Stimulated activated naive CD4-positive, alpha-beta T cell treated with Interleukin-2 at 50 U/mL for 16 hours (primary cell): Measurements from ENCODE around the gene SGCD.
"Not testable (repeated sequence)": the region's sequence is repeated elsewhere in the genome, so short reads cannot be mapped to it uniquely, and the experiment has no call there.

Experiments used
- DNase-seq: peaks from one replicate; lab custom pipeline; 2025; lab: John Stamatoyannopoulos, UW

Gene SGCD

DNA sequence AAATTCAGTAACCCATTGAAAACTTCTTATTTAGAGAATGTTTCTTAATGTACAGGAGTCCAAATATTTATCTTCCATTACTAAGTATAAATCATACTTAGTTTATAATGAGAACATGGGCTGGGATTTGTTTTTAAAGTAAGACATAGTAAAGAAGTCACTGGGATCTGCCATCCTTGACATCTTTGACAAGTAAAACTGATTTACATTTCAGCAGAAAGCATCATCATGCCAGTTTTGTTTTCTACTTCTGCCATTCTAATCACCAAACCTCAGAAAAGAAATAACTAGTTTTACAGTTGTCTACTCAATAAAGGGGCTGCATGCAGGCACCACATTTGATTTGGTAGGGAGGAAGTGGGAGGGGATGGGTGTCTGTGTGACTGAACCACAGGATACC lies 301.5 kb downstream of the SGCD start:
- DNase-seq, result no peak

DNA sequence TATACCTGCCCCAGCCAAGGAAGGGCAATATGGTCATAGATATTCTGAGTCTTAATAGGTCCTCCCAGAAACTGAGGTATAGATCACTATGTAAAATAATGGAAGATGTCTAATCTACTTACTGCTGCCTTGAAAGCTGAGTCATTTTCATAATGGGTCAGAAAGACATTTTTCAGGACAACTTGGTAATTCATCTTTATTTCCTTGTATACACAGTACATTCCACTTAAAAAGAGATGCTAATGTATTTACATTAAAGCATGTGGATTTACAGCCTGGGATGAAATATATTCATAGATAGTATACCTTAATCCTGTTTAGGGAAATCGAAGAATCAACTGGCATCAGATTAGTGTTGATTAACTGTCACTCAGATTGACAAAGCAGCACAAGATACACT lies 304.0 kb downstream of the SGCD start:
- no peak for DNase-seq

DNA sequence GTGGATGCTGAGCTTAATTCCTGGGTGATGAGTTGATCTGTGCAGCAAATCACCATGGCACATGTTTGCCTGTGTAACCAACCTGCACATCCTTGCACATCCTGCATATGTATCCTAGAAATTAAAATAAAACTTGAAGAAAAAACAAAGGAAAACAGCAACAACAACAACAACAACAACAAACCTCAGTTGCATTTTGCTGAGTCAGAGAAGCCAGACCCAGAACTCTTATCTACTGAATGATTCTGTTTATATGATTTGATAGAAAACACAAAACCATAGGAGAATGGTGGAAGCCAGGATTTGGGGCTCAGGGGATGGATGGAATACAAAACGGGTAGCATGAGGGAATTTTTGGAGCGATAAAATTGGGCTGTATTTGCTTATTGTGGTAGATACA lies 307.3 kb downstream of the SGCD start:
- DNase-seq, result no peak

DNA sequence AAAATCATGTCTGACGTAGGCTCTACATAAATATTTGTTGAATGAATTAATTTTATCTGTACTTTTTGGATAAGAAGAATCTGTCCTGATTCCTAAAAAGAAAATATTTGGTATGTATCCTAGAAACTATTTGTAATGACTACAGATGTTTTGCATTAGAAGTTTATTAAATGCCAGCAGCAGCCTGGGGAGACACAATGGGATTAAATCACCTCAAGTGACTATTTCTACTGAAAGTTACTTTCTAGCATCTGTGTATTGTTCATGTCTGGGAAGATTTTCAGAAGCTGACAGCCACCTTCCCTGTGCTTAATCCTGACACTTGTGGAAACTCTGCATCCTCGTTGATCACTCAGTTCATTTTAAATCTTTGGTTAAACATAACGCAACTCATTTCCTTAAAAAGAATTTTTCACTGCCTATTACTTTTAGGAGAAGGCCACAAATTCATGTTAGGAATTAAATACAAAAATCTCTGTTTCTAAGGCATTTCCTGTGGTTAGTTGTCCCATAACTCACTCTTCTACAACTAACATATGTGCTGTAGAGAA lies 313.8 kb downstream of the SGCD start:
- DNase-seq, result no peak

DNA sequence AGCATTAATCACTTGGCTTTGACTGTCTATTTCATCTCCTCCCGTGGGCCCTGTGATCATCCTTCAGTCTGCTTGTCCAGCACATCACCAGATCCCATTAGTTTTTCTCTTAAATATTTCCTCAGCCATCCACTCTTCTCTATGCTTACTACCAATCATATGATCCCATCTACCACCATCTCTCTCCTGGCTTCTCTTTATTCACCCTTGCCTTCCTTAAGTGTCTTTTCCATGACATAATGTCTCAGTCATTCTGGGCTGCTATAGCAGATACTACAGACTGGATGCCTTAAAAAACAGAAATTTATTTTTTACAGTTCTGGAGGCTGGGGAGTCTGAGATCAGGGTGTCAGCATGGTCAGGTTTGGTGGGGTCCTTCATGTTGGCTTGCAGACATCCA lies 314.7 kb downstream of the SGCD start:
- no peak for DNase-seq

DNA sequence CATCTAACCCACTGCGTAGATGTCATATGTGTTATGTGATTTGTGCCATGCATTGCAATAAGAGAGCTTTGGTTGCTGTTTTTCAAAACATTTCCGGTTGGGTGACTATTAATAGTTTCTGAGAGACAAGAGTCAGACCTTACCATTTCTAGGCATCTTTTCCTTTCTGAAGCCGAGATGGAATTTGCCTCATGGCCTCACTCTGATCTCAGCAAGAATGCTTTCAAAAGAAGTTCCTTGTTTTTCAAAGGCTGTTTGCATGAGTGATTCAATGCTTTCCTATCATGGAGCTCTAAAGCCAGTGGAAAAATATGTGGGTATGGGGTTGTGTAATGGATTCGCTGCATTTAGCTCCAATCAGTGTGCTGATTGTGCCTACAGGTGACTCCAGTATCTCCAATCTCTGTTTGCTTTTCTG lies 320.1 kb downstream of the SGCD start:
- no peak for DNase-seq

DNA sequence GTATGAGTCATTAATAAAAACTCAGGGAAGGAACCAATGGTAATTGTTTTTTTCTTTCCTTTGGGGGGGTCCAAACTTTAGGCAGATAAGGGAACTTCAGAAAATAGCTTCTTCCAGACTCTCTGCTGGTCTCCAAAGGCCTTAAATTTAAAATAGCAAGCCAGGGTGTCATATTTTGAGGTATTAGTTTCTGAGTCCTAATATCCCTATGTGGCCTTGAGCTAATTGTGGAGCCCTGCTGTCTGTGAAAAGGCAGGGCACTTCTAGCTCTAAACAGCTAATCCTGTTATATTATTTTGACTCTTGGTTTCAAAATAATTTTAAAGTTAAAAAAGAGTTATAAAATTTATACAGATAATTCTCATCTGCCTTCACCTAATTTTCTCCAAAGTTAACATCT lies 327.5 kb downstream of the SGCD start:
- no peak for DNase-seq

DNA sequence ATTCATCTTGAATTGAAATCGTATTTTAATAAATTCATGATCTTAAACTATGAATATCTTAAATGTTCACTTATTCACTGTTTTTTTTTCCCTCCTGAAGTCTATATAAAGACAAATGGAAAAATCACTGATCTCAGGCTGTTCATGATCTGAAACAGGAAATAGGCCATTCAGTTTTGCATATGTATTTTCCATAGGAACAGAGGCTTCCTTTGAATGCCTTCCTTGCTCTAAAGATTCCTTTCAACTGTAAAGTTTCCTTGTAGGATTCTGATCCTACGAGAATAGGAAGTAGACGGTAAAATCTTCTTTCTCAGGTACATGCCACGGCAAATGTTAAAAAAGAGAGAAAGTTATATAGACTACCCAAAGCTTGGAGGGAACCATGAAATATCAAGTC lies 328.8 kb downstream of the SGCD start:
- no peak for DNase-seq

DNA sequence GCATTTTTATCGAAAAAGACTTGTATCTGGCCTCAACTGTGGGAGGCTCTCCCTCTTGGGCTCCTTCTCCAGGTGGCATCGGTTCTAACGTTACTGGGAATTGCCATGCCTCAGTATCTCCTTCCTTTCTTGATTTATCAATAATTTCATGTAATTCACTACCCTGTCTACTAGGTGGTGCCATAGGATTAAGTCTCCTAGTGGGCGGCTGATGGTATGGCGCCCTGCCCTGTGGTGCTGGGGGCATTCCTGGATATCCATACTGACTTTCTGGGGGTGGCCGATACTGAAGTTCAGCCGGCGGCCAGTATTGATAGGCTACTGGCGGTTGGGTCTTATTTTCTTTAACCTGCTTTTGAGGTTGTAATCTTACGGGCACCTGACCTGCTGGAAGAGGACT lies 337.9 kb downstream of the SGCD start:
- not testable (repeated sequence) for DNase-seq

DNA sequence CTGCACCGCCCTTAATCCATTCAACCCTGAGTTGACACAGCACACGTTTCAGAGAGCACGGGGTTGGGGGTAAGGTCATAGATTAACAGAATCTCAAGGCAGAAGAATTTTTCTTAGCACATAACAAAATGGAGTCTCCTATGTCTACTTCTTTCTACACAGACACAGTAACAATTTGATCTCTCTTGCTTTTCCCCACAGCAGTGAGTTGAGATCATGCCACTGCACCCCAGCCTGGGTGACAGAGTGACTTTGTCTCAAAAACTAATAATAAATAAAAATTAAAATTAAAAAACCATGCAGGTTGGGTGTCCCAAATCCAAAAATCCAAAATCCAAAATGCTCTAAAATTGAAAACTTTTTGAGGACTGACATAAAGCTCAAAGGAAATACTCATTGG lies 339.7 kb downstream of the SGCD start:
- not testable (repeated sequence) for DNase-seq

DNA sequence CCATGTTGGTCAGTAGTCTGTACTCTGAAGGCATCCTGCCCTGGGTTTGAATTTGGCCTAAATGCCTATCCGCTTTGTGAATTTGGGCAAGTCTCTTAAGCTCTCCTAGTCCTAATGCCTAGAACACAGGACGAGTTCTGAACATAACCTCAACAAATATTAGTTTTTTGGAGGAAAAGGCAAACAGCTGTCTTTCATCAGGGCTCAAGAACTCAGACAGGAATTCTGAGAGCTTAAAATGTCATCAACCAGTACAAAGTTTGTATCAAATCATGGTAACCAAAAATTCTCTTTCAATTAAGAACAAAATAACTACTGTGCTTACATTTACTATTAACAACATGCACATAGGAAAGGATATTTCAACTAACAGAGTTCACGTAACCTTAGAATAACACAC lies 340.7 kb downstream of the SGCD start:
- DNase-seq, result no peak

DNA sequence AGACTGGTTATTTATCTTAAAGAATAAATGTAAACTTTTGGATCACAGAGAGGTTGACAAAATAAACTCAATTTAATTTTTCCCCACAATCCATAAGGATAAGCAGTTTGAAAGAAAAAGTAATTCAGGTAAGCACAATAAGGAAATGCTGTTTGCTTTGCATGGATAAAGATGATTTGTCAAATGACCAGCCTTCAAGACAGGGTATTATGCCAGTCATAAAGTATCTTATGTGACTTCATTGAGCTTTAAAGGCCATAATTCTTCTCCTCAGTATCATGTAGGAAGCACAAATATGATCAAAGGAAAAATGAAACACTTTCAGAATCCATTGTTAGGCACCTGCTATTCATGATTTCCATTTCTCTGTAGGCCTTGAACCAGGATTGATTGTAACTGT lies 342.5 kb downstream of the SGCD start:
- no peak for DNase-seq

DNA sequence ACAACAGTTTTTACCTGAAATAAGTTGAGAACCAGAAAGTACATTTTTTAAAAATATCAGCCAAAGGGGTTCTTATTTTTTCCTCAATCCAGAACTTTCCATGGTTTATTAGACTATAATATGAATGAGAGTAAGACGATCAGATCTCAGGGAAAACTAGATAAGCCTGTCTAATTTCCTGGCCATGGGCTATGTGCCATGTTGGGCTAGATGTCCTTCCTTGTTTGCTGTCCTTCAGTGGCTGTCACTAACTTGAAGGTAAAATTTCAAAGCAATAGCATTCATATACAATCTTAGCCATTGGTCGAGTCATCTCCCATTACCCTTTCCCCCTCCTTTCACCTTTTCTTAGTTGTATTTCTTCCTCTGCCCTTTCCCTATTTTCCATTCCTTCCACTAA lies 343.7 kb downstream of the SGCD start:
- no peak for DNase-seq

DNA sequence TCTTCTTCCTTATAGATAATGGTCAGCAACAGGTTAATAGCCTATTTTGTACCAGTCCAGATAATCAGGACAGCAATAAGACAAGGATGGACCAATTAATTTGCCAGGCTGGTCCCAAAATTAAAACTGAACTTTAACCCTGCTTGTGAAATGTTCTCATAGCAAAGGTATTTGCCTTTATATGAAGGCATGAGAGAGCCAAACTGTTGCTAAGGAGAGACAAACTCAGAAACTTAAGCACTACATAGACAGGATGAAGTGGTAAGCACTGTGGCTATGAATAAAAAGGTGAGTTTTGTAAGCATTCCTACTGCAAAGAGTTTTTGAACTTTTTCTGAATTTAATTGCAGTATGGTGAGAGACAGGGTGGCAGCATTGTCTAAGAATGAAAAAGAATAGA lies 348.4 kb downstream of the SGCD start:
- no peak for DNase-seq

DNA sequence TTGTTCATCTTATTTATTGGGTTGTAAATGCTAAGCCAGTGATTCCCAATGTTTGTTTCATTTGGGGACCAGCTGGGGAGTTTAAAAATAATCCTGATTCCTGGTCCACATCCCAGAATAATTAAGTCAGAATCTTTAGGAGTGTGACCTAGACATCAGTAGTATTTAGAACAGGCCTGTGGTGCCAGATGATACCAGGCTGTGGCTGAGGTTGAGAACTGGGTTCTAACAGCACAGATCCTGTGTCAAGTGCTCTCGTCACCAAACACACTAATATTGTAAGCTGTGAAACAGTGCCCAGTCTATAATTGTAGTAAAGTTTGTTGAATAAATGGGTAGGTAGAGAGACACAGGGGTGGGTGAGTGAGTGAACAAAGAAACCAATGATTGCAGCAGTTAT lies 351.0 kb downstream of the SGCD start:
- no peak for DNase-seq

DNA sequence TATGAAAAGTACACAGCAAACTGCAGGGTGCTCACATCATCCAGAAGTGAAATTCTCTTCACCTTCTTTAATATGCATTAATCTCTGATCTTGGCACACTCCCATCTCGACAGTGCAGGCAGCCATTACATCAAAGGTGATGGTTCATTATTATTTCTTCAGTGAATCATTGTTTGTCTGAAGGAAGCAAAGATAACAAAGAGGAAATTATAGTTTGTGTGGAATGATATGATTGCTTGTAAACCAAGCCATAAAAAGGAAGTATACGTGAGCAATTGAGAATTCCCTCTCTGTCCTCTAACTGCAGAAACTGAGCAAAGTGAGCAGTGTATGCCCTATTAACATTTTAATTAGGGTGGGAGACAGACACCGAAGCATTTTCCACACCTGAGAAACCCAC lies 351.5 kb downstream of the SGCD start:
- DNase-seq, result no peak

DNA sequence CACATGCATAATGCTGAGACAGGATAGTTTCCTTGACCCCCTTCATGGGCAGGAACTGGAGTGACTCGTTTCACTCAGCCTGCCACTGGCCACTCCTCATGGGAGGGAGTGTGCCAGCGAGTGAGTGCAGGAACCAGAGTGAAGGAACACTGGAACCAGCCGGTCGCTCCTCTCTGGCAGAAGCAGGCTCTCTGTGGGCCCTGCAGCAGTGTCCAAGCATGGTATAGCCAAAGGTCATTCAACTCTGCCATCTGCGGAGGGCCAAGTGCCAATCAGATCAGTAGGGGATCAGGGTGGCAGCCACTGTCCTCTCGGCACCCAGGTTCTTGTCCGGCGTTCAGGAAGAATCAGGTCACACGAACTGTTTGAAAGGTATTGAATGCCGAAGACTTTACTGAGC lies 353.9 kb downstream of the SGCD start:
- DNase-seq, result no peak

DNA sequence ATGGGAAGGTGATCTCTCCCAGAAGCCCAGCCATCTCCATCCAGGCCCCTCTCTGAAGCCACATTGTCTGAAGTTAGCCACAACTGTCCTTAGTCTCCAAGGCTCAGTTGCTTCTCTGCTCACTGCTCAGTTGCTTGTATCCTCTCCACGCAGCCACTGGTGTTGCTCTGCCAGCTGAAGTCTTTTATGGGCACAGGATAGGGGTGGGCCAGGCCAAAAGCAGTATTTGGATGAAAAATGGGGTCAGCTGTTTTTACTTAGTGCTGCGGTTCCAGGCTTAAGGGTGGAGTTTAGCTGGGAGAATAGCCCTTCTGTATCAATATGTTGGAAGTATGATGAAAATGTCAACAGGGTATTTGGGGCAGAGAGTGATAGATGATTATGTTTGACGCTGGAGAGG lies 354.3 kb downstream of the SGCD start:
- DNase-seq, result no peak

DNA sequence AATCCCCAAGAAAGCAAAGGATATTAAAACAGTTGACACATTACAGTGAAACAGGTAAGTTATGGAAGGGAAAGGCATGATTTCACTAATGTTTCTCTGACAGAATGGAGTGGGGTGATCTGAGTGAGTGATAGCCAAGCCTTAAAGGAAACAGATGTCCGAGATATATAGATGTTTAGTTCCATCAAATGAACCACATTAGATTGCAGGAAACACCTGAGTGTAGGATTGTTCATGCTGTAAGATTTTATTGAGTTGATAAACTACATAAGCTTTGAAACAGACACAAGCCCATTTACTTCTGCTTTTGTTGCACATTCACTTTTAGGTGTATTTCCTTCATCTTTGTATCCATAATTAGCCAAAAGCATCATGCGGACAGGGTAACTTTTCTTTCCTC lies 356.0 kb downstream of the SGCD start:
- DNase-seq, result no peak

DNA sequence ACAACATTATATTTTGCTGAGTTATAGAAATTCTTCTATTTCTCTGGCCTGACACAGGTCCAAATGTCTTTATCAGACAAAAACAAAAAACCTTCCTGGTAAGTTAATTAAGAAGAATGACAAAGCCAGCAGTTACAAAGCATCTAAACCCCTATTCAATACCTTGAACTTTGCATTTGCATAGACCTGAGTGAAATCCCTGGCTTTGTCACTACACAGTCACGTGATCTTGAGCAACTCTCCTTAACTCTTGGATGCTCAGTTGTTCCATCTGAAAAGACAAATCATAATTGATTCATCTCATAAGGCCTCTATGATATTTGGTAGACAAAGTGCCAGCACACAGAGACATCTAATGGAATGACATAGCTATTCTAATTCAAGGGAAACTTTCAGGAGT lies 356.5 kb downstream of the SGCD start:
- DNase-seq, result no peak

DNA sequence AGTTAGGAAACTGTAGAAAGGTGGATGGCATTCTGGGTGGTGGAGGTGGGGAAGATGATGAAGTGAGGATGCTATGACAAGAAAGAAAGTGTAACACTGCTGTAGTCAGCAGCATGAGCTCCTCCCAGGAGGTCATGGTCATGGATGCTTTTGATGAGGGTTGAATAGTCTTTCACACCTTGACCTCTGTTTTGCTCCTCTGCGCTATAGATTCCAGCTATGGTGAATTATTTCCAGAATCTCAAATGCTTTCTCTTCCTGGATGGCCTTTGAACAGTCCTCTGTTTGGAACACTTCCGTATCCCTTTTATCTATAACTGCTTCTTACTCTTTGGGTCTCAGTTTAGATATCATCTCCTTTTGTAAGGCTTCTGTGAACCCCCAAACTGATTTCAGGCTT lies 357.3 kb downstream of the SGCD start:
- no peak for DNase-seq

DNA sequence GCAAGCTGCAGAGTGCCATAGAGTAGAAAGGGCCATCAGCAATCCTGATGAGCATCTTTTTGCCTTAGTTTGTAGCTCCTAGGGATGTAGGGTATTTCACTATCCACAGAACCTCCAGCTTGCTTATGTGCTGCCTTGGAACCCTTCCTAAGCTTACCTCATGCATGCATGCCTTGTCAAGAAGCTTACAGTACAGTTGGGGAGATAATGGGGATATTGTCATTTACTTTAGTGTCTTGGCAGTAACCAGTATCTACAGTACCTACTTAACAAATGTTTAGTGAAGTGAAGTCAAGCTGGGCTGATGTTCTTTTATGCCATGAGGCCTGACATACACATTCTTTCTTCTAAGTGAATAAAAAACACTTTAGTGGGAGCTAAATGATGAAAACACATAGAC lies 358.5 kb downstream of the SGCD start:
- no peak for DNase-seq

DNA sequence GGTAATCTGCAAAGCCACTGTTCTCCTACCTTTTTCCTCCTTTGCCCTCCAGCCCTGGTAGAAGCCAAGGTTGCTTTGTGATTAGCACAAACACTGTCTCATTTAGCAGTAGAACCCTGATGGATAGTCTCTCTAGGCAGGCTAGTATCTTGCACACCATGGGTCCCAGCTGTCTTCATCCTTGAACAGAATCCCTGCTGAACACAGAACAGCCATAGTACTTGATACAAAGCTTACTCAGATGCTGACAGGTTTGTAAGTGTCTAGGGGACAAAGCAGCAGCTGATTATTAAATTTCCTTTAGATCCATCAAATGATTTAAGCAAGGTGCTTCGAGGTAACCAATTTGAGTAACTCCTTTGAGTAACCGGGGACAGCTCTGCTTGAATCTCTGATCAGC lies 359.4 kb downstream of the SGCD start:
- DNase-seq, result no peak

DNA sequence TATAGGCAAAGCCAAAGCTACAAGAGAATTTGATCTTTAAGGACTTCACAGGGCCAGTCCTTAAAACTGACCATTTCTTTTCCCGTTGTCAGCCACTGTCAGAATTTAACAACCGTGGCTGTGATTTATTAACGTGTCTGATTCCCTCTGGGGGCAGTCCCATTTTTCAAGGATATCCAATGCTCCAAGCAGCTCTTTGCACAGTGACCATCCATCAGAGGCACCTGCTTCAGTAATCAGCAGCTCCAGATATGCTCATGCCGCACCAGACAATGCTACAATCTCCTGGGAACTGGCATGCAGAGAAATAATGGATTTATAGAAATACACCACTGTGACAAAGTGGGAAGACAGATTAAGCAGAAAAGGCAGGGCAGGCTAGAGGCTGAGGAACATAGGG lies 359.8 kb downstream of the SGCD start:
- DNase-seq, result no peak

DNA sequence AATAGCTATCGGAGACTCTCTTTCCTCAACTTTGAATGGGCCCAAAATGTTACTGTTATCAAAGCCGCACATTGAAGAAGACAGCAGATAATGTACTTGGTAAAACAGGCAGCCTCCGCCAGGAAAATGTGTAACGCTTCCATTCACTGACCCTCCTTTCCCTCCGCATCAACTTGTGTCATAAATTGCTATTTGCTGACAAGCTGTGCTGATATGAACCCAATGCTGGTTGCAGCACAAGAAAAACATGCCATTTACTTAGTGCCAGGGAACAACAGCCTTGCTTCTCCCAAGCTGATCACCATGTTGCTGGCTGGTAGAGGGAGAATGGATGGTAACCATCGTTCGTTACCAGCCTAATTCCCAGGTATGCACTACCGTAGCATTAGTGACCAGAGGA lies 360.6 kb downstream of the SGCD start:
- DNase-seq, result no peak
